Measurements from ENCODE around the gene USPL1. TPM values are rescaled to one million over a fixed set of nuclear protein-coding genes. Genes with fewer than 3 reads are reported as not detected.
A peak's percentile ranks its signal among the peaks of the same experiment; 100 is the strongest.

USPL1 gene
- total and polyA plus RNA-seq, 2 donors from 2014 or later = 6.3 to 18.4 TPM

DNA sequence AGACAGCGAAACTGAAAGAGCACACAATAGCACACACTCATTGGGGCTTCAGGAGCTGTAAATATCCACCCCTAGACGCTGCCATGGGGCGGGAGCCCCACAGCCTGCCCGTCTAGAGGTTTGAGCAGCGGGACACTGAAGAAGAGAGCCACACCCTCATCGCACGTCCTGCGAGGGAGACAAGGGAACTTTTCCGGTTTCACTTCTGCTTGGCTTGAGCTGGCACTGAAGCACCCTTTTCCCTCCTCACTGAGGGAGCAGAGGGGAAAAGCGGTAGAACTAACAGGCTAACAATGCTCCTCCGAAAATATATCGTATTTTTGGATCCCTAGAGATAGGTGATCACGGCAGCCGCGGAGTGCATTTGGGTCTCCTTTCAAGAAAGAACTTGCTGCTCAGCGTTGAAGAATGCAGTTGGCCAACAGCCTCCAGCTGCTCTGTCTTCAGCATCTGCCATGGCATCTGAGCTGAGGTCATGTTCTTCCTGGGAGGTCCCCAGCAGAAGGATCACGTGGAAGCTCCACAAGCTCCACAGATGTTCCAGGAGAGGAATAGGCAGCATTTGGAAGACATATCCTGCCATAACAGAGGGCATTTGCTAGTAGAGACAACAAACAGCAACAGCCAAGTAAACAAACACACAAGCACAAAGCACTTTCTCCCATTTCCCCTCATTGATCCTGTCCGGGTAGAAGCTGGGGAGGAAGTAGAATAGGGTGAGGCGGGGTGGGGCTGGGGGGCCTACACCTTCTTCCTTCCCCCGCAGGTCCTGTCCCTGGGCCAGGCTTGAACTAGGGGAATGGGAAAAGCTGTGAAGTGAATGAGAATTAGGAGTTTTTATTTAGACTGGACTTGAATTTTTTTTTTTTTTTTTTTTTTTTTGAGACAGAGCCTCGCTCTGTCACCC, 72.8 kb downstream of the USPL1 start:
- DNase-seq = peak in 3 of 5 donors; percentile 43 to 83 (median 82)
- FAIRE-seq = no peak
- Histone ChIP-seq H3K4me3 (ENCODE audit: low read length in 3 of 3) (peak overlapping the region; percentile 1 to 54 (median 34)), H3K4me1 (ENCODE audit: control insufficient read depth in 2 of 3, insufficient read depth in 2 of 3, low read depth in 1 of 3, low read length in 3 of 3) (no peaks in the 10 kb centered on the region), H3K27me3 (ENCODE audit: control insufficient read depth, insufficient read depth, low read length) (no peaks in the 10 kb centered on the region), H3K9me3 (ENCODE audit: control insufficient read depth in 2 of 3, insufficient read depth in 1 of 3, low read length in 3 of 3) (no peaks in the 10 kb centered on the region), H3K36me3 (ENCODE audit: control insufficient read depth in 2 of 3, insufficient read depth in 3 of 3, low read length in 3 of 3) (no peaks in the 10 kb centered on the region), H3K27ac (ENCODE audit: low read depth in 2 of 2, low read length in 2 of 2) (peak overlapping the region; percentile 1 to 69), H3K9ac (ENCODE audit: low read length in 3 of 3) (no peak overlapping the region)
- TF ChIP-seq, protein P1, sequence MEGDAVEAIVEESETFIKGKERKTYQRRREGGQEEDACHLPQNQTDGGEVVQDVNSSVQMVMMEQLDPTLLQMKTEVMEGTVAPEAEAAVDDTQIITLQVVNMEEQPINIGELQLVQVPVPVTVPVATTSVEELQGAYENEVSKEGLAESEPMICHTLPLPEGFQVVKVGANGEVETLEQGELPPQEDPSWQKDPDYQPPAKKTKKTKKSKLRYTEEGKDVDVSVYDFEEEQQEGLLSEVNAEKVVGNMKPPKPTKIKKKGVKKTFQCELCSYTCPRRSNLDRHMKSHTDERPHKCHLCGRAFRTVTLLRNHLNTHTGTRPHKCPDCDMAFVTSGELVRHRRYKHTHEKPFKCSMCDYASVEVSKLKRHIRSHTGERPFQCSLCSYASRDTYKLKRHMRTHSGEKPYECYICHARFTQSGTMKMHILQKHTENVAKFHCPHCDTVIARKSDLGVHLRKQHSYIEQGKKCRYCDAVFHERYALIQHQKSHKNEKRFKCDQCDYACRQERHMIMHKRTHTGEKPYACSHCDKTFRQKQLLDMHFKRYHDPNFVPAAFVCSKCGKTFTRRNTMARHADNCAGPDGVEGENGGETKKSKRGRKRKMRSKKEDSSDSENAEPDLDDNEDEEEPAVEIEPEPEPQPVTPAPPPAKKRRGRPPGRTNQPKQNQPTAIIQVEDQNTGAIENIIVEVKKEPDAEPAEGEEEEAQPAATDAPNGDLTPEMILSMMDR (IDR thresholded peaks at IDR 0.05; ENCODE audit: borderline replicate concordance, extremely low read depth, insufficient read depth) = no peak
- intact Hi-C loops (cut with DNase I) = no loop called here

DNA sequence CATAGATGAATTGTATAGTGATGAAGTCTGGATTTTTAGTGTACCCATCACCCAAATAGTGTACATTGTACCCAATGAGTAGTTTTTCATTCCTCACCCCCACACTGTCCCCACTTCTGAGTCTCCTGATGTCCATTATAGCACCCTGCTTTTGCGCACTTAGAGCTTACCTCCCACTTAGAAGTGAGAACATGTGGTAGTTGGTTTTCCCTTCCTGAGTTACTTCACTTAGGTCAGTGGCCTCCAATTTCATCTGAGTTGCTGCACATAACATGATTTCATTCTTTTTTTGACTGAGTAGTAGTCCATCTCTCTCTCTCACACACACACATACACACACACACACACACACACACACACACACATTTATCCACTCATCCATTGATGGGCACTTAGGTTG, 74.4 kb downstream of the USPL1 start:
- TF ChIP-seq, protein P1 (IDR thresholded peaks at IDR 0.05; ENCODE audit: borderline replicate concordance, extremely low read depth, insufficient read depth) = no peak
- no peak for DNase-seq
- FAIRE-seq = no peak
- no peak overlapping the region for H3K27ac ChIP-seq (ENCODE audit: low read depth in 2 of 2, low read length in 2 of 2)
- H3K4me3 ChIP-seq (ENCODE audit: low read length in 3 of 3) = no peak overlapping the region
- H3K9me3 ChIP-seq (ENCODE audit: control insufficient read depth in 2 of 3, insufficient read depth in 1 of 3, low read length in 3 of 3) = no peaks in the 10 kb centered on the region
- H3K9ac ChIP-seq (ENCODE audit: low read length in 3 of 3) = no peak overlapping the region
- H3K4me1 ChIP-seq (ENCODE audit: control insufficient read depth in 2 of 3, insufficient read depth in 2 of 3, low read depth in 1 of 3, low read length in 3 of 3) = no peaks in the 10 kb centered on the region
- H3K36me3 ChIP-seq (ENCODE audit: control insufficient read depth in 2 of 3, insufficient read depth in 3 of 3, low read length in 3 of 3) = no peaks in the 10 kb centered on the region
- intact Hi-C loops (cut with DNase I) = no loop called here
- H3K27me3 ChIP-seq (ENCODE audit: control insufficient read depth, insufficient read depth, low read length) = no peaks in the 10 kb centered on the region

DNA sequence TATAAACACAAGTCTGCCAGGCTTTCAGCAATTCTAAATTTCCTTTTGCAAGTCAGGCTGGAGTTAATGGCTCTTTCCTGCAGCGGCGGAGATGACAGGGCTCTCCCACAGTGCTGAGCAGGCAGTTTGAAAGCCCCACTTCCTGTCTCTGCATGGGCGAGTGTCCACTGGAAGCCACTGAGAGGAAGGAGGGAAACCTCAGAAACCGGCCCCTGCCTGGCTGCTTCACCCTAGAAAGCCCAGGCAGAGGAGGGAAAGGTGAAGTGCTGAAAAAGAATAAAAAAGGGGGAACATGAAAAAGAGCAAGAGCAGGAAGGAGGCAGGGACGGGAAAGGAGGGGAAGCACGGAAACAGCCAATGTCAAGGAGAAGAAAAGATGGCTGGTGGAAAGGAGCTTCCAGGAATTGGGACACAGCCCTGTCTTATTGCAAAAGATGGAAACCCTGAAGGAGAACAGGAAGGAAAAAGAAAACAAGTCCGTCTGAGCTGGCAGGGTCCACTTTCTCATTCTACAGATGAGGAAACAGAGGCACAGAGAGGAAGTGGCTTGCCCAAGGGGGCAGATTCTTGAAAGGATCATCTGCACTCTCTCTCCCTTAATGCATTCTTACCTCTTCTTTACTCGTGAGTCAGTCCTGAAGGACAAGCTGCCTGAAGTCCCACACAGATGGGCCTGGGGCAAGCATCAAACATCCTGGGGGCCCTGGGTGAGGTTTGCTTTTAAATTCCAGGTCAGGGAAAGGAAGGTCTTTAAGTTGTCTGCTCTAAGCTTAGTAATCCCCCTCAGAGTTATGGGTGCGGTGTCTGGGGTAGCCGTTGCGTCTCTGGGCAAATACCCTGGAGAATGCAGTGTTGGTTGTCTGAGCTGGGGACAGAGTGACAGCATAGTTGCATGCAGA, 78.8 kb downstream of the USPL1 start:
- H3K9ac ChIP-seq (ENCODE audit: low read length in 3 of 3) = no peak overlapping the region
- no peak overlapping the region for H3K27ac ChIP-seq (ENCODE audit: low read depth in 2 of 2, low read length in 2 of 2)
- peak in 3 of 5 donors; percentile 48 to 75 (median 50) for DNase-seq
- TF ChIP-seq, protein P1 (IDR thresholded peaks at IDR 0.05; ENCODE audit: borderline replicate concordance, extremely low read depth, insufficient read depth) = no peak
- intact Hi-C loops (cut with DNase I) = no loop called here
- no peak overlapping the region for H3K4me3 ChIP-seq (ENCODE audit: low read length in 3 of 3)
- no peaks in the 10 kb centered on the region for H3K9me3 ChIP-seq (ENCODE audit: control insufficient read depth in 2 of 3, insufficient read depth in 1 of 3, low read length in 3 of 3)
- H3K4me1 ChIP-seq (ENCODE audit: control insufficient read depth in 2 of 3, insufficient read depth in 2 of 3, low read depth in 1 of 3, low read length in 3 of 3) = peaks cover 0 to 7% (median 0%) of the 10 kb centered on the region in 3 donors
- H3K36me3 ChIP-seq (ENCODE audit: control insufficient read depth in 2 of 3, insufficient read depth in 3 of 3, low read length in 3 of 3) = no peaks in the 10 kb centered on the region
- H3K27me3 ChIP-seq (ENCODE audit: control insufficient read depth, insufficient read depth, low read length) = no peaks in the 10 kb centered on the region
- no peak for FAIRE-seq
